ENCODE data around the gene A3GALT2.

A3GALT2 gene

DNA sequence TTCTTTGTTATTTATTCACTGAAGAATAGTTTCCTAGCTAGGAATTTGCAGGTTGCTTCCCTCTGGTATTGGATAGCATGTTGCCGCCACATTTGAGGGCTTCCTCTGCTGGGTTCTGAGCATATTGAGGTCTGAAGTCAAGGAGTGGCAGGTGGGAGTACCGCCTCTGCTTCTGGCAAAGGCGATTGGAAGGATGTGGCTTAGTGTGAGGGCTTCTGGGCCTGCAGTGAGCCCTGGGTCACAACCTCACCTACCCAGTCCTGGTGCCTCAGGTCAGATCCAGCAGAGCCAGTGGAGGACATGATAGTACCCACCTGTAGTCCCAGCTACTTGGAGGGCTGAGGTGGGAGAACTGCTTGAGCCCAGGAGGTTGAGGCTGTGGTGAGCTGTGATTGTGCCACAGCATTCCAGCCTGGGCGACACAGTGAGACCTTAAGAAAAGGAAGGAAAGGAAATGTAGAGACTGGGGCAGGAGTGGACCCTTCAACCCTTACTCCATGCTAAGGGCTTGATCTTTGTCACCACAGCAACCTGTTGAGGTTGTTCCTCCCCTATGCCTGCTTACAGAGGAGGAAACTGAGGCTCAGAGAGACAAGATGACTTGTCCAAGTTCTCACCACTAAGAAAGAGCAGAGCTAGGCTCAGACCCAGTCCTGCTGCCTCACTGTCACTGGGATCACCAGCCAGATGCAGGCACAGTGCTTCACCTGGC, 22.8 kb downstream of the A3GALT2 start:
- Histone ChIP-seq H3K36me3 (ENCODE audit: control insufficient read depth, insufficient read depth, low read length) (peaks cover 4% of the 10 kb centered on the region), H2BK5ac (ENCODE audit: low read length) (no peak overlapping the region), H2AK5ac (ENCODE audit: low read length) (no peak overlapping the region), H3K9ac (ENCODE audit: low read length) (no peak overlapping the region), H3K27me3 (ENCODE audit: insufficient read depth, low read length, poor library complexity) (no peaks in the 10 kb centered on the region), H3K56ac (ENCODE audit: low read length) (no peak overlapping the region), H3K4ac (ENCODE audit: low read depth, low read length) (no peak overlapping the region), H3K18ac (ENCODE audit: low read length) (no peak overlapping the region), H3K4me2 (ENCODE audit: low read length) (no peak overlapping the region), H3K27ac (ENCODE audit: low read depth, low read length) (no peak overlapping the region), H2BK15ac (replicated peaks; ENCODE audit: low read depth) (no peak overlapping the region), H3K23ac (ENCODE audit: low read length) (no peak overlapping the region), H3K4me3 (ENCODE audit: low read length) (no peak overlapping the region), H4K5ac (ENCODE audit: low read length) (no peak overlapping the region), H3K79me1 (ENCODE audit: low read length) (no peaks in the 10 kb centered on the region), H3K4me1 (ENCODE audit: control insufficient read depth, low read depth, low read length) (no peaks in the 10 kb centered on the region), H2BK120ac (ENCODE audit: low read depth, low read length) (no peak overlapping the region), H3K79me2 (ENCODE audit: control insufficient read depth, insufficient read depth, low read length) (no peaks in the 10 kb centered on the region), H4K8ac (ENCODE audit: low read depth, low read length) (no peak overlapping the region)
- no CpG with 5 or more reads among the region's 4 CpGs for WGBS (ENCODE audit: extremely low coverage, insufficient coverage, low lambda C conversion rate)
- no peak for DNase-seq

DNA sequence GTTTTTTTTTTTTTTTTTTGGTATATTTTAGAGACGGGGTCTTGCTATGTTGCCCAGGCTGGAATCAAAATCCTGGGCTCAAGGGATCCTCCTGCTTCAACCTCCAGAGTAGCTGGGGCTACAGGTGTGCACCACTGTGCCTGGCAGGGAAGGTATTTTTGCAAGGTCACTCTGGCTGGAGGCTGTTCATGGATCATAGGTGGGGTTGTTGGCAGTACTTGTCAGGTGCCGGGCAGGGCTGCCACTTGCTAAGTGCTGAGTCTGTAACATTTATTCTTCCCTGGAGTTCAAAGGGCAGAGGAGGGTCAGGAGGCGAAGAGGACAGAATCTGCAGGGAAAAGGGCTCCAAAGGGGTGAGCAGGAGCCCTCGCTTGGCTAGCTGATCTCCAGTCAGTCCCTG, 24.1 kb downstream of the A3GALT2 start:
- no peak overlapping the region for H3K4ac ChIP-seq (ENCODE audit: low read depth, low read length)
- no peak overlapping the region for H2BK120ac ChIP-seq (ENCODE audit: low read depth, low read length)
- no peak overlapping the region for H3K56ac ChIP-seq (ENCODE audit: low read length)
- no peak overlapping the region for H3K9ac ChIP-seq (ENCODE audit: low read length)
- no peak overlapping the region for H3K4me2 ChIP-seq (ENCODE audit: low read length)
- no peaks in the 10 kb centered on the region for H3K27me3 ChIP-seq (ENCODE audit: insufficient read depth, low read length, poor library complexity)
- no peaks in the 10 kb centered on the region for H3K79me1 ChIP-seq (ENCODE audit: low read length)
- no peaks in the 10 kb centered on the region for H3K4me1 ChIP-seq (ENCODE audit: control insufficient read depth, low read depth, low read length)
- no peak overlapping the region for H4K5ac ChIP-seq (ENCODE audit: low read length)
- H2AK5ac ChIP-seq (ENCODE audit: low read length): no peak overlapping the region
- H3K36me3 ChIP-seq (ENCODE audit: control insufficient read depth, insufficient read depth, low read length): peaks cover 4% of the 10 kb centered on the region
- H3K18ac ChIP-seq (ENCODE audit: low read length): no peak overlapping the region
- no peak overlapping the region for H4K8ac ChIP-seq (ENCODE audit: low read depth, low read length)
- H3K79me2 ChIP-seq (ENCODE audit: control insufficient read depth, insufficient read depth, low read length): no peaks in the 10 kb centered on the region
- H3K27ac ChIP-seq (ENCODE audit: low read depth, low read length): no peak overlapping the region
- H3K4me3 ChIP-seq (ENCODE audit: low read length): no peak overlapping the region
- H3K23ac ChIP-seq (ENCODE audit: low read length): no peak overlapping the region
- no peak overlapping the region for H2BK5ac ChIP-seq (ENCODE audit: low read length)
- no peak overlapping the region for H2BK15ac ChIP-seq (replicated peaks; ENCODE audit: low read depth)
- WGBS (ENCODE audit: extremely low coverage, insufficient coverage, low lambda C conversion rate): no CpG with 5 or more reads among the region's 4 CpGs
- no peak for DNase-seq

DNA sequence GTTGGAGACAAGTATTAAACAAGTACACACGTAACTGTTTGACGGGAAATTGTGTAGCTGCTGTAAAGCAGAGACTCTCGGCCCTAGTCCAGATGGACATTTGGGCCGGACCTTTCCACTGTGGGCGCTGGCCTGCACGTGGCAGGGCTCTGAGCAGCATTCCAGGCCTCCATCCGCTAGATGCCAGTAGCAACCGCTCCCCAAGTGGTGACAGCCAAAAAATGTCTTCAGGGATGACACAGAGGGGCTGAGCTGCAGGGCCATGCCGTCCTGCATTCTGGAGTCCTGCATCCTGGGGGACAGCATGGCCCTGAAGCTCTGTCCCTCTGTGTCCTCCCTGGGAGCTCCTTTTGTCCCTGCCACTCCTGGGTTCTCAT, 24.8 kb downstream of the A3GALT2 start:
- Histone ChIP-seq H2BK15ac (replicated peaks; ENCODE audit: low read depth) (no peak overlapping the region), H3K36me3 (ENCODE audit: control insufficient read depth, insufficient read depth, low read length) (peaks cover 4% of the 10 kb centered on the region), H3K4me3 (ENCODE audit: low read length) (no peak overlapping the region), H4K5ac (ENCODE audit: low read length) (no peak overlapping the region), H2BK120ac (ENCODE audit: low read depth, low read length) (no peak overlapping the region), H3K27me3 (ENCODE audit: insufficient read depth, low read length, poor library complexity) (no peaks in the 10 kb centered on the region), H3K4me1 (ENCODE audit: control insufficient read depth, low read depth, low read length) (no peaks in the 10 kb centered on the region), H2BK5ac (ENCODE audit: low read length) (no peak overlapping the region), H3K23ac (ENCODE audit: low read length) (no peak overlapping the region), H3K4ac (ENCODE audit: low read depth, low read length) (no peak overlapping the region), H2AK5ac (ENCODE audit: low read length) (no peak overlapping the region), H3K18ac (ENCODE audit: low read length) (no peak overlapping the region), H3K79me2 (ENCODE audit: control insufficient read depth, insufficient read depth, low read length) (no peaks in the 10 kb centered on the region), H3K9ac (ENCODE audit: low read length) (no peak overlapping the region), H3K27ac (ENCODE audit: low read depth, low read length) (no peak overlapping the region), H4K8ac (ENCODE audit: low read depth, low read length) (no peak overlapping the region), H3K56ac (ENCODE audit: low read length) (no peak overlapping the region), H3K4me2 (ENCODE audit: low read length) (no peak overlapping the region), H3K79me1 (ENCODE audit: low read length) (no peaks in the 10 kb centered on the region)
- no CpG with 5 or more reads among the region's 9 CpGs for WGBS (ENCODE audit: extremely low coverage, insufficient coverage, low lambda C conversion rate)
- no peak for DNase-seq

DNA sequence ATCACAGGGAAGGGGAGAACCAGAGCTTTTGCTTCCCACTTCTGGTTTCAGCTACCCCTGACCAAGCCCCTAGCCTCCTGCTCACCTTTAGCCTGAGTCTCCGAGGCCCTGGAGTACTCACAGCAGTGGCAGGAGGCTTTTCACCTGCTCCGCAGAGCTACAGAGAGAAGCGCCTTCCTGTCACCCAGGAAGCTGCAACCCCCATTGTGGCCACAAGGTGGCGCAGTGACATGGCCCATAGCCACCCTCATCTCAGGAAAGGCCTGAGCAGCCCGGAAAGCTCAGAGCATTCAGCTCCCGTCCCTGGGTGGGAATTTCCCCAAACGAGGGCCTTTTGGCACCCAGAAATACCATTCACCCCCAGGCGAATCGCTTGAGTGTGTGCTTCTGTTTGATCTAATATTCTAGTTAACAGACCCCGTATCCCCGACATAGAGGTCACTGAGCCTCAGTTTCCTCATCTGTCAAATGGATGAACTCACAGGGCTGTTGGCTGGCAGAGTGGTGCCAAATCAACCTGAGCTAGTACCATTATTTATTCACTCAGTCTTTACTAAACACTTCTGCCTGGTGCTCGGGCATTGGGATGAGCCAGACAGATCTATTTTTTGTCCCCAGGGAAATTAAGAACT, 25.3 kb downstream of the A3GALT2 start:
- no CpG with 5 or more reads among the region's 12 CpGs for WGBS (ENCODE audit: extremely low coverage, insufficient coverage, low lambda C conversion rate)
- no peak overlapping the region for H3K23ac ChIP-seq (ENCODE audit: low read length)
- H4K5ac ChIP-seq (ENCODE audit: low read length): no peak overlapping the region
- no peak overlapping the region for H2BK120ac ChIP-seq (ENCODE audit: low read depth, low read length)
- no peaks in the 10 kb centered on the region for H3K27me3 ChIP-seq (ENCODE audit: insufficient read depth, low read length, poor library complexity)
- no peak overlapping the region for H3K56ac ChIP-seq (ENCODE audit: low read length)
- H3K4me3 ChIP-seq (ENCODE audit: low read length): no peak overlapping the region
- H3K4ac ChIP-seq (ENCODE audit: low read depth, low read length): no peak overlapping the region
- H3K36me3 ChIP-seq (ENCODE audit: control insufficient read depth, insufficient read depth, low read length): peaks cover 4% of the 10 kb centered on the region
- H3K27ac ChIP-seq (ENCODE audit: low read depth, low read length): no peak overlapping the region
- H3K79me2 ChIP-seq (ENCODE audit: control insufficient read depth, insufficient read depth, low read length): no peaks in the 10 kb centered on the region
- no peak overlapping the region for H3K4me2 ChIP-seq (ENCODE audit: low read length)
- no peak overlapping the region for H2BK5ac ChIP-seq (ENCODE audit: low read length)
- H3K79me1 ChIP-seq (ENCODE audit: low read length): no peaks in the 10 kb centered on the region
- no peaks in the 10 kb centered on the region for H3K4me1 ChIP-seq (ENCODE audit: control insufficient read depth, low read depth, low read length)
- H4K8ac ChIP-seq (ENCODE audit: low read depth, low read length): no peak overlapping the region
- no peak overlapping the region for H3K9ac ChIP-seq (ENCODE audit: low read length)
- H3K18ac ChIP-seq (ENCODE audit: low read length): no peak overlapping the region
- DNase-seq: peak; percentile 85
- H2AK5ac ChIP-seq (ENCODE audit: low read length): no peak overlapping the region
- no peak overlapping the region for H2BK15ac ChIP-seq (replicated peaks; ENCODE audit: low read depth)

DNA sequence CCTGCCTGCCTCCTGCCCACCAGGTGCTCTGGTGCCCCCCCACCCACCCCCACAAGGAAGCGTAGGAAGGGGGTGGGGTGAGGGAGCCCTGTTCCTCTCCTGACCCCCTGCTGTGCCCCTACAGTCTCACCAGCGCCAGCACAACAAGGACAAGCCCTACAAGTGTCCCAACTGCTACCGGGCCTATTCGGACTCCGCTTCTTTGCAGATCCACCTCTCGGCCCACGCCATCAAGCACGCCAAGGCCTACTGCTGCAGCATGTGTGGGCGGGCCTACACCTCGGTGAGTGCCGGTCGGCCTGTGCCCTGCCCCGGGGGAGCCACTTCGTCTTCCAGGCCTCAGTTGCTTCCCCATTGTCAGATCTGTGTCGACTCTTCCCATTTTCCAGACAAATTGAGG, 25.9 kb downstream of the A3GALT2 start:
- Histone ChIP-seq H3K4ac (ENCODE audit: low read depth, low read length) (no peak overlapping the region), H3K27ac (ENCODE audit: low read depth, low read length) (no peak overlapping the region), H3K4me1 (ENCODE audit: control insufficient read depth, low read depth, low read length) (no peaks in the 10 kb centered on the region), H4K8ac (ENCODE audit: low read depth, low read length) (no peak overlapping the region), H2BK120ac (ENCODE audit: low read depth, low read length) (no peak overlapping the region), H3K27me3 (ENCODE audit: insufficient read depth, low read length, poor library complexity) (no peaks in the 10 kb centered on the region), H3K9ac (ENCODE audit: low read length) (no peak overlapping the region), H3K4me2 (ENCODE audit: low read length) (no peak overlapping the region), H2BK5ac (ENCODE audit: low read length) (no peak overlapping the region), H3K79me2 (ENCODE audit: control insufficient read depth, insufficient read depth, low read length) (no peaks in the 10 kb centered on the region), H3K23ac (ENCODE audit: low read length) (no peak overlapping the region), H4K5ac (ENCODE audit: low read length) (no peak overlapping the region), H3K18ac (ENCODE audit: low read length) (no peak overlapping the region), H3K4me3 (ENCODE audit: low read length) (no peak overlapping the region), H3K79me1 (ENCODE audit: low read length) (no peaks in the 10 kb centered on the region), H2BK15ac (replicated peaks; ENCODE audit: low read depth) (no peak overlapping the region), H3K36me3 (ENCODE audit: control insufficient read depth, insufficient read depth, low read length) (peaks cover 4% of the 10 kb centered on the region), H2AK5ac (ENCODE audit: low read length) (no peak overlapping the region), H3K56ac (ENCODE audit: low read length) (no peak overlapping the region)
- no peak for DNase-seq
- no CpG with 5 or more reads among the region's 15 CpGs for WGBS (ENCODE audit: extremely low coverage, insufficient coverage, low lambda C conversion rate)
